Pancreas (tissue), 10 donors: ENCODE results near the gene DEFB126. TPM values are rescaled to one million over a fixed set of nuclear protein-coding genes. Genes with fewer than 3 reads are reported as not detected.

Source experiments
- ATAC-seq, 4 donors: fragments of 200-7000 bp; cut with Tn5 transposase; one replicate each; pipeline versions ENCODE4 v1.8.0 to v1.9.1; 2020; ENCODE audit warnings: mild to moderate bottlenecking in 4 of 4, moderate library complexity in 4 of 4
- DNase-seq, 6 donors: peaks; one replicate each; pipeline ENCODE4 v3.0.0-alpha.2; 2020
- FAIRE-seq: peaks from 2 replicates; lab custom pipeline; 2012; peaks lifted over from hg19 to GRCh38; lab: Jason Lieb, UNC
- H3K27ac ChIP-seq, 4 donors: fragments of 200-600 bp; sonication (generic); 1 replicate in 3 of 4; 2 replicates in 1 of 4; pipeline versions ENCODE4 v1.5.0 to v1.8.0; 2020
- H3K27me3 ChIP-seq, 4 donors: fragments of 200-600 bp; one replicate each; pipeline ENCODE4 v1.8.0; 2021
- H3K36me3 ChIP-seq, 3 donors: fragments of 200-600 bp; sonication (generic) in 1 of 3; one replicate each; pipeline versions ENCODE4 v1.5.0 to v1.8.0; 2020 to 2021
- H3K4me1 ChIP-seq, 3 donors: fragments of 200-600 bp; one replicate each; pipeline ENCODE4 v1.8.0; 2021
- H3K4me3 ChIP-seq, 4 donors: fragments of 200-600 bp; sonication (generic) in 2 of 4; one replicate each; pipeline versions ENCODE4 v1.5.0 to v1.8.0; 2020 to 2021
- H3K9me3 ChIP-seq, 4 donors: fragments of 200-600 bp; one replicate each; pipeline ENCODE4 v1.8.0; 2021
- WGBS, 2 donors: extraction: QIAGEN DNeasy Blood & Tissue Kit; methylation state at CpG; one replicate each; pipeline ENCODE4 v1.1.7; 2013; 5-methylcytosine and 5-hydroxymethylcytosine counted together
- intact Hi-C, 3 donors: fragments of 100-400 bp; cut with DNase I; formaldehyde crosslinking; loops; one replicate each; pipeline versions ENCODE4 v1.11.1 to v1.14.2; 2022
- polyA plus RNA-seq, 2 donors: library from polyadenylated mRNA; stranded (reverse); fragments of 200-250 nt; gene quantifications; one replicate each; pipeline ENCODE4 v1.2.3, GENCODE V29; 2013
- total RNA-seq, 6 donors: library from RNA; stranded (reverse); fragmentation: NEBNext Ultra II Directional in 4 of 6; extraction: Animal tissue kit (Norgen Biotek cat#: 25700) in 4 of 6; gene quantifications; one replicate each; pipeline versions ENCODE4 v1.2.1 to v1.2.4, GENCODE V29; 2021 to 2023
- TF ChIP-seq, protein P1 (sequence below), 4 donors: fragments of 200-600 bp; sonication (generic) in 3 of 4; IDR thresholded peaks; one replicate each; pipeline versions ENCODE4 v1.5.0 to v1.8.0; 2021; ENCODE audit warnings: antibody characterized with exemption in 4 of 4
- donor health status: healthy with polysubstance abuse.
- donor health status: DM: no; HTN: no; CAD: no; lungs with moderate emphysema.
- donor health status: DM: no; HTN: no; CAD: no.
- donor health status: control.
- donor health status: control.
- donor health status: Bipolar disorder and iron deficiency.
- donor health status: DM: yes; HTN: yes; CAD: no.
- donor health status: DM: no; HTN: no; CAD: no.
- donor health status: DM: no; HTN: no; CAD: no.
- donor health status: DM: yes; HTN: yes; CAD: no.

The DEFB126 gene
- total and polyA plus RNA-seq, 8 donors: not detected

- Histone ChIP-seq H3K27ac (no peak overlapping the region), H3K4me1 (peaks cover 0 to 7% (median 0%) of the 10 kb centered on the region in 3 donors), H3K4me3 (no peak overlapping the region), H3K9me3 (no peaks in the 10 kb centered on the region), H3K27me3 (no peaks in the 10 kb centered on the region), H3K36me3 (no peaks in the 10 kb centered on the region)
- 50 to 55% methylated on average over 2 of the region's 2 CpGs for WGBS, 2 donors
- intact Hi-C loops: no loop called here
- DNase-seq (no peak), ATAC-seq (no peak), FAIRE-seq (no peak)
- TF ChIP-seq, protein P1, sequence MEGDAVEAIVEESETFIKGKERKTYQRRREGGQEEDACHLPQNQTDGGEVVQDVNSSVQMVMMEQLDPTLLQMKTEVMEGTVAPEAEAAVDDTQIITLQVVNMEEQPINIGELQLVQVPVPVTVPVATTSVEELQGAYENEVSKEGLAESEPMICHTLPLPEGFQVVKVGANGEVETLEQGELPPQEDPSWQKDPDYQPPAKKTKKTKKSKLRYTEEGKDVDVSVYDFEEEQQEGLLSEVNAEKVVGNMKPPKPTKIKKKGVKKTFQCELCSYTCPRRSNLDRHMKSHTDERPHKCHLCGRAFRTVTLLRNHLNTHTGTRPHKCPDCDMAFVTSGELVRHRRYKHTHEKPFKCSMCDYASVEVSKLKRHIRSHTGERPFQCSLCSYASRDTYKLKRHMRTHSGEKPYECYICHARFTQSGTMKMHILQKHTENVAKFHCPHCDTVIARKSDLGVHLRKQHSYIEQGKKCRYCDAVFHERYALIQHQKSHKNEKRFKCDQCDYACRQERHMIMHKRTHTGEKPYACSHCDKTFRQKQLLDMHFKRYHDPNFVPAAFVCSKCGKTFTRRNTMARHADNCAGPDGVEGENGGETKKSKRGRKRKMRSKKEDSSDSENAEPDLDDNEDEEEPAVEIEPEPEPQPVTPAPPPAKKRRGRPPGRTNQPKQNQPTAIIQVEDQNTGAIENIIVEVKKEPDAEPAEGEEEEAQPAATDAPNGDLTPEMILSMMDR (IDR thresholded peaks at IDR 0.05): no peak
Observed at GRCh38 chr20:184288-184687, 41.9 kb downstream of the DEFB126 start.

DNA sequence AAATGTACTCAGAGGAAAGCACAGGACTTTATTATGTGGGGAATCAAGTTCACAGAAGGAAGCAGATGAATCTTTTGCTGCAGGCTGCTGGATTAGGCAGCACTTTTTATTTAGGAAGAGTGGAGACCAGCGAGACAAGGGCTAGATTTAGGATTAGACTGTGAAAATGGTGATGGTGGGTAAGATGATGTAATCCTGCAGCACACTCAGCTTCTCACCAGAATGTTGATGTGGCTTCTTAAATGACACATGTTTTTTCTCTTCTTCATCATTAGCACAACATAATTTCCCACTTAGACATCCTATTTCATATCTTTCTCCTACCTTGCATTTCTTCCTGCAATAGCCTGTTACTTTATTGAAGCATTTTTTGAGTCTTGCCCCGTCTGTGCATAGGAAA lies 45.3 kb downstream of the DEFB126 start:
- no peaks in the 10 kb centered on the region for H3K9me3 ChIP-seq
- ATAC-seq: no peak
- H3K27me3 ChIP-seq: no peaks in the 10 kb centered on the region
- no peak for FAIRE-seq
- H3K4me1 ChIP-seq: no peaks in the 10 kb centered on the region
- no peak for DNase-seq
- intact Hi-C loops: no loop called here
- no peak overlapping the region for H3K4me3 ChIP-seq
- TF ChIP-seq, protein P1 (IDR thresholded peaks at IDR 0.05): no peak
- H3K27ac ChIP-seq: no peak overlapping the region
- WGBS, 2 donors: 44 to 58% methylated on average over 2 of the region's 2 CpGs
- no peaks in the 10 kb centered on the region for H3K36me3 ChIP-seq

DNA sequence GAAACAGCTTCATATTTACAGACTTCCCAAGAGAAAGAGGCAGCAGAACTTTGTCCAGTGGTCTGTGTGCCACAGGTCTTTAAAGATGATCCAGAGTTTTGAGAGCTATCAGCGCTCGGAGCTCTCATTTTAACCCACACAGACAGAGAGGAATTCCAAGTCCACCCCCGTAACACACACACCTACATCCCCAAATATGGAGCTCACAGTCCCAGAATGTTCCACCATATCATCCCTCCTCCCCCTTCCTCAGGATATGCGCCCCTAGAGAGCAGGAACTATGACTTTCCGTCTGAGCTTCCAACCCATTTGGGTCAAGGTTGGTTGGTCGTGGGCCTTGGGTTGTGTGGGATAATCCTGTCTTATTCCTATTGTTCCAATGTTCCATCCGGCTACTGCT lies 47.2 kb downstream of the DEFB126 start, which contains the start of gene DEFB128:
Gene DEFB128, minus strand, starts transcription at position 101 of the 400 bp plus-strand sequence. Its CDS starts 88 bp downstream, at position 13.
- TF ChIP-seq, protein P1 (IDR thresholded peaks at IDR 0.05): no peak
- no peak for ATAC-seq
- no peaks in the 10 kb centered on the region for H3K9me3 ChIP-seq
- intact Hi-C loops: no loop called here
- 45 to 51% methylated on average over 7 of the region's 7 CpGs for WGBS, 2 donors
- no peak within 1 kb of the TSS for H3K27ac ChIP-seq
- no peak for DNase-seq
- H3K27me3 ChIP-seq: no peaks in the 10 kb centered on the region
- no peak for FAIRE-seq
- H3K4me1 ChIP-seq: no peaks in the 10 kb centered on the region
- no peak within 1 kb of the TSS for H3K4me3 ChIP-seq
- H3K36me3 ChIP-seq: no peaks in the 10 kb centered on the region

Other genes with a start within 250 kb of the DEFB126 start
- not detected for gene DEFB125, start 54.9 kb upstream of the DEFB126 start, total RNA-seq
- not detected for gene DEFB125, start 54.9 kb upstream of the DEFB126 start, polyA plus RNA-seq
- not detected for gene DEFB127, start 14.9 kb downstream of the DEFB126 start, total RNA-seq
- gene DEFB127, start 14.9 kb downstream of the DEFB126 start, polyA plus RNA-seq: not detected
- not detected for gene DEFB128, start 47.1 kb downstream of the DEFB126 start, total RNA-seq
- not detected for gene DEFB128, start 47.1 kb downstream of the DEFB126 start, polyA plus RNA-seq
- not detected for gene DEFB129, start 84.7 kb downstream of the DEFB126 start, total RNA-seq
- gene DEFB129, start 84.7 kb downstream of the DEFB126 start, polyA plus RNA-seq: not detected
- gene DEFB132, start 115.1 kb downstream of the DEFB126 start, total RNA-seq: not detected
- under 1 TPM in 1 of 2 donors, not detected in 1; 0.02 TPM for gene DEFB132, start 115.1 kb downstream of the DEFB126 start, polyA plus RNA-seq
- 1 to 10 TPM; 2.5 to 6.3 (median 2.9) TPM for gene C20orf96, start 148.2 kb downstream of the DEFB126 start, total RNA-seq
- gene C20orf96, start 148.2 kb downstream of the DEFB126 start, polyA plus RNA-seq: 1 to 10 TPM; 5.8 to 6.8 TPM
- gene ZCCHC3, start 155.0 kb downstream of the DEFB126 start, total RNA-seq: 1 to 10 TPM; 4.2 to 8.1 (median 6.2) TPM
- gene ZCCHC3, start 155.0 kb downstream of the DEFB126 start, polyA plus RNA-seq: 10 to 100 TPM in 1 of 2 donors, 1 to 10 TPM in 1; 5.2 to 10.7 TPM
- gene SOX12, start 183.0 kb downstream of the DEFB126 start, total RNA-seq: 1 to 10 TPM; 4.3 to 8.8 (median 6.5) TPM
- 1 to 10 TPM; 2.9 to 4.8 TPM for gene SOX12, start 183.0 kb downstream of the DEFB126 start, polyA plus RNA-seq
- 10 to 100 TPM; 10.7 to 23.0 (median 15.3) TPM for gene NRSN2, start 204.5 kb downstream of the DEFB126 start, total RNA-seq
- 10 to 100 TPM; 25.5 to 41.3 TPM for gene NRSN2, start 204.5 kb downstream of the DEFB126 start, polyA plus RNA-seq
- gene TRIB3, start 238.2 kb downstream of the DEFB126 start, total RNA-seq: 10 to 100 TPM in 1 of 6 donors, 1 to 10 TPM in 5; 4.4 to 97.7 (median 6.6) TPM
- gene TRIB3, start 238.2 kb downstream of the DEFB126 start, polyA plus RNA-seq: 10 to 100 TPM in 1 of 2 donors, 1 to 10 TPM in 1; 6.5 to 12.8 TPM